Measurements from ENCODE around the gene LHFPL4. TPM values are rescaled to one million over a fixed set of nuclear protein-coding genes. Genes with fewer than 3 reads are reported as not detected.

The LHFPL4 gene
- total RNA-seq, 1 donor from 2014 or later = 0.32 TPM

- Histone ChIP-seq H3K27ac (no peak overlapping the region), H3K4me1 (no peaks in the 10 kb centered on the region), H3K79me2 (ENCODE audit: low read depth) (no peaks in the 10 kb centered on the region), H4K20me1 (ENCODE audit: low read depth) (no peaks in the 10 kb centered on the region), H3K36me3 (no peaks in the 10 kb centered on the region), H3K9ac (no peak overlapping the region), H3K4me3 (no peak overlapping the region), H3K9me3 (ENCODE audit: low read depth) (no peaks in the 10 kb centered on the region), H3K4me2 (no peak overlapping the region), H3K27me3 (peaks cover 18% of the 10 kb centered on the region), H2AFZ (replicated peaks) (no peak overlapping the region), H3F3A (ENCODE audit: low read depth) (peaks cover under 1% of the 10 kb centered on the region)
- H3K36me3 Mint-ChIP-seq = peaks cover 8% of the 10 kb centered on the region
- no peak overlapping the region for H3K27ac Mint-ChIP-seq
- no peak for DNase-seq (ENCODE audit: low spot score)
- peaks cover 6% of the 10 kb centered on the region for H3K9me3 Mint-ChIP-seq
- H3K4me3 Mint-ChIP-seq = no peak overlapping the region
- H3K27me3 Mint-ChIP-seq (ENCODE audit: insufficient read depth, low read depth) = peaks cover 4% of the 10 kb centered on the region
- H3K4me1 Mint-ChIP-seq = no peaks in the 10 kb centered on the region
- TF ChIP-seq CTCF (IDR thresholded peaks at IDR 0.05) (no peak), EZH2 (IDR thresholded peaks at IDR 0.05) (no peak), EZH2phosphoT487 (IDR thresholded peaks at IDR 0.05) (no peak)
Observed at GRCh38 chr3:9491506-9491905, 62.1 kb downstream of the LHFPL4 start.

GRCh38 chr3:9485248-9485647, 68.4 kb downstream of the LHFPL4 start:
- Histone ChIP-seq H3K79me2 (ENCODE audit: low read depth) (no peaks in the 10 kb centered on the region), H3K4me2 (no peak overlapping the region), H3F3A (ENCODE audit: low read depth) (peaks cover 51% of the 10 kb centered on the region), H4K20me1 (ENCODE audit: low read depth) (peaks cover 6% of the 10 kb centered on the region), H3K27ac (no peak overlapping the region), H3K4me3 (no peak overlapping the region), H3K27me3 (no peaks in the 10 kb centered on the region), H3K9ac (no peak overlapping the region), H3K9me3 (ENCODE audit: low read depth) (no peaks in the 10 kb centered on the region), H3K36me3 (peaks cover 4% of the 10 kb centered on the region), H2AFZ (replicated peaks) (no peak overlapping the region), H3K4me1 (peaks cover 4% of the 10 kb centered on the region)
- Mint-ChIP-seq H3K4me3 (no peak overlapping the region), H3K9me3 (peaks cover 6% of the 10 kb centered on the region), H3K4me1 (no peaks in the 10 kb centered on the region), H3K27me3 (ENCODE audit: insufficient read depth, low read depth) (peaks cover 4% of the 10 kb centered on the region), H3K36me3 (peaks cover 26% of the 10 kb centered on the region), H3K27ac (no peak overlapping the region)
- TF ChIP-seq EZH2 (IDR thresholded peaks at IDR 0.05) = no peak
- no peak for TF ChIP-seq CTCF (IDR thresholded peaks at IDR 0.05)
- no peak for TF ChIP-seq EZH2phosphoT487 (IDR thresholded peaks at IDR 0.05)
- no peak for DNase-seq (ENCODE audit: low spot score)

GRCh38 chr3:9480265-9480664, 73.4 kb downstream of the LHFPL4 start:
- peaks cover 13% of the 10 kb centered on the region for H3K36me3 ChIP-seq

More at GRCh38 chr3:9480265-9480664, 73.4 kb downstream of the LHFPL4 start:
- H3K4me1 Mint-ChIP-seq = no peaks in the 10 kb centered on the region
- Histone ChIP-seq H3K27ac (no peak overlapping the region), H3K4me1 (peaks cover 4% of the 10 kb centered on the region), H2AFZ (replicated peaks) (no peak overlapping the region), H3K9me3 (ENCODE audit: low read depth) (no peaks in the 10 kb centered on the region), H3K4me2 (no peak overlapping the region), H3K9ac (no peak overlapping the region), H3K79me2 (ENCODE audit: low read depth) (peaks cover 5% of the 10 kb centered on the region), H3K27me3 (no peaks in the 10 kb centered on the region), H4K20me1 (ENCODE audit: low read depth) (peaks cover 13% of the 10 kb centered on the region), H3K4me3 (no peak overlapping the region), H3F3A (ENCODE audit: low read depth) (peaks cover 49% of the 10 kb centered on the region)
- H3K27ac Mint-ChIP-seq = no peak overlapping the region
- H3K27me3 Mint-ChIP-seq (ENCODE audit: insufficient read depth, low read depth) = no peaks in the 10 kb centered on the region
- no peak for DNase-seq (ENCODE audit: low spot score)
- no peak for TF ChIP-seq EZH2 (IDR thresholded peaks at IDR 0.05)
- TF ChIP-seq CTCF (IDR thresholded peaks at IDR 0.05) = no peak
- no peak for TF ChIP-seq EZH2phosphoT487 (IDR thresholded peaks at IDR 0.05)
- no peaks in the 10 kb centered on the region for H3K9me3 Mint-ChIP-seq
- peaks cover 49% of the 10 kb centered on the region for H3K36me3 Mint-ChIP-seq
- no peak overlapping the region for H3K4me3 Mint-ChIP-seq

Data from neural progenitor cell (in vitro differentiated cells).